Lung (tissue), 12 donors: ENCODE results near the gene STOML3. TPM values are rescaled to one million over a fixed set of nuclear protein-coding genes. Genes with fewer than 3 reads are reported as not detected.

Experiments
- ATAC-seq: fragments of 200-7000 bp; cut with Tn5 transposase; one replicate; pipeline ENCODE4 v1.9.1; 2020; ENCODE audit warnings: moderate number of reproducible peaks; ENCODE audit not compliant: insufficient read depth, low FRiP score
- DNase-seq, 3 donors: peaks; one replicate each; pipeline ENCODE4 v3.0.0-alpha.2; 2013 to 2017
- H3K27ac ChIP-seq, 2 donors: one replicate each; pipeline ENCODE4 v1.5.1; 2013; ENCODE audit warnings: mild to moderate bottlenecking in 2 of 2, moderate library complexity in 2 of 2, control low read depth in 1 of 2, inconsistent platforms in 1 of 2, low read depth in 1 of 2, low read length in 1 of 2
- H3K27me3 ChIP-seq, 3 donors: one replicate each; pipeline ENCODE4 v1.5.1; 2013; ENCODE audit warnings: low read length in 2 of 3; ENCODE audit not compliant: control insufficient read depth in 3 of 3, insufficient read depth in 3 of 3
- H3K36me3 ChIP-seq, 4 donors: one replicate each; pipeline ENCODE4 v1.5.1; 2013; ENCODE audit warnings: low read length in 4 of 4, mild to moderate bottlenecking in 1 of 4, moderate library complexity in 1 of 4; ENCODE audit not compliant: control insufficient read depth in 4 of 4, insufficient read depth in 4 of 4
- H3K4me1 ChIP-seq, 5 donors: one replicate each; pipeline ENCODE4 v1.5.1; 2013; ENCODE audit warnings: low read length in 5 of 5, mild to moderate bottlenecking in 2 of 5, moderate library complexity in 1 of 5; ENCODE audit not compliant: control insufficient read depth in 5 of 5, insufficient read depth in 5 of 5
- H3K4me3 ChIP-seq: one replicate; pipeline ENCODE4 v1.5.1; 2013; ENCODE audit warnings: mild to moderate bottlenecking, control low read depth, moderate library complexity
- H3K9ac ChIP-seq, 2 donors: one replicate each; pipeline ENCODE4 v1.5.1; 2013; ENCODE audit warnings: low read length in 2 of 2, control low read depth in 1 of 2; ENCODE audit not compliant: insufficient read depth in 1 of 2
- H3K9me3 ChIP-seq, 4 donors: one replicate each; pipeline ENCODE4 v1.5.1; 2013; ENCODE audit warnings: low read length in 3 of 4, mild to moderate bottlenecking in 1 of 4, moderate library complexity in 1 of 4; ENCODE audit not compliant: control insufficient read depth in 4 of 4, insufficient read depth in 3 of 4
- CTCF ChIP-seq: IDR thresholded peaks from 2 replicates; pipeline ENCODE4 v1.5.1; 2012; ENCODE audit warnings: mild to moderate bottlenecking; ENCODE audit errors: control extremely low read depth, extremely low read depth
- WGBS, 2 donors: extraction: QIAGEN DNeasy Blood & Tissue Kit; methylation state at CpG; one replicate each; pipeline ENCODE4 v1.1.7; 2013; 5-methylcytosine and 5-hydroxymethylcytosine counted together
- polyA plus RNA-seq, 2 donors: library from polyadenylated mRNA; stranded (reverse); fragments of 200-250 nt; gene quantifications; one replicate each; pipeline ENCODE4 v1.2.1, GENCODE V29; 2013
- total RNA-seq, 2 donors: library from RNA; depleted of rRNA in 1 of 2; stranded (reverse); fragments of >200 nt in 1 of 2; gene quantifications; one replicate each; pipeline ENCODE4 v1.2.1, GENCODE V29; 2014 to 2021
- donor health status: control.
- donor health status: control.
- donor health status: Bipolar disorder and iron deficiency.
- donor health status: healthy.
- donor health status: DM: yes; HTN: yes; CAD: no.

Gene STOML3
- total and polyA plus RNA-seq, 4 donors, result 2.0 to 9.8 (median 4.5) TPM

GRCh38 chr13:38933786-38934185 lies 56.8 kb downstream of the STOML3 start:
- DNase-seq, result no peak
- H3K4me1 ChIP-seq, result peaks cover 0 to 8% (median 0%) of the 10 kb centered on the region in 5 donors
- no peak for TF ChIP-seq CTCF
- H3K9me3 ChIP-seq, result no peaks in the 10 kb centered on the region
- H3K4me3 ChIP-seq, result no peak overlapping the region
- ATAC-seq, result no peak
- H3K9ac ChIP-seq, result no peak overlapping the region
- no peaks in the 10 kb centered on the region for H3K27me3 ChIP-seq
- no peaks in the 10 kb centered on the region for H3K36me3 ChIP-seq
- no peak overlapping the region for H3K27ac ChIP-seq

- no peak for ATAC-seq
- Histone ChIP-seq H3K4me3 (no peak overlapping the region), H3K9me3 (peaks cover 0 to 2% (median 0%) of the 10 kb centered on the region in 4 donors), H3K36me3 (no peaks in the 10 kb centered on the region), H3K9ac (no peak overlapping the region), H3K27ac (no peak overlapping the region), H3K27me3 (no peaks in the 10 kb centered on the region), H3K4me1 (no peaks in the 10 kb centered on the region)
- no peak for DNase-seq
- no peak for TF ChIP-seq CTCF
- 91 to 94% methylated on average over 1 of the region's 1 CpG for WGBS, 2 donors
Measured at GRCh38 chr13:38922170-38922569, 68.5 kb downstream of the STOML3 start.

- no peak overlapping the region for H3K9ac ChIP-seq
- no peak for TF ChIP-seq CTCF
- no peaks in the 10 kb centered on the region for H3K4me1 ChIP-seq
- DNase-seq (no peak), ATAC-seq (no peak)
- H3K9me3 ChIP-seq, result peaks cover 0 to 2% (median 0%) of the 10 kb centered on the region in 4 donors
- no peak overlapping the region for H3K27ac ChIP-seq
- WGBS, 2 donors, result 69 to 72% methylated on average over 2 of the region's 2 CpGs
- H3K36me3 ChIP-seq, result no peaks in the 10 kb centered on the region
- H3K27me3 ChIP-seq, result no peaks in the 10 kb centered on the region
- no peak overlapping the region for H3K4me3 ChIP-seq
Measured at GRCh38 chr13:38921081-38921480, 69.5 kb downstream of the STOML3 start.

Other genes starting within 250 kb of the STOML3 start
- 10 to 100 TPM; 31.7 to 59.6 TPM for gene PROSER1, start 47.3 kb upstream of the STOML3 start, total RNA-seq
- gene PROSER1, start 47.3 kb upstream of the STOML3 start, polyA plus RNA-seq, result 10 to 100 TPM; 13.0 to 16.6 TPM
- gene NHLRC3, start 47.6 kb upstream of the STOML3 start, total RNA-seq, result 10 to 100 TPM; 23.3 to 60.3 TPM
- 10 to 100 TPM in 1 of 2 donors, 1 to 10 TPM in 1; 9.0 to 12.9 TPM for gene NHLRC3, start 47.6 kb upstream of the STOML3 start, polyA plus RNA-seq